ENCODE results near the gene NAT9.

Gene NAT9

GRCh38 chr17:74805591-74805991 lies 29.4 kb upstream of the NAT9 start:
- no peak for DNase-seq

GRCh38 chr17:74804683-74805082 lies 28.5 kb upstream of the NAT9 start:
- DNase-seq: no peak

DNA sequence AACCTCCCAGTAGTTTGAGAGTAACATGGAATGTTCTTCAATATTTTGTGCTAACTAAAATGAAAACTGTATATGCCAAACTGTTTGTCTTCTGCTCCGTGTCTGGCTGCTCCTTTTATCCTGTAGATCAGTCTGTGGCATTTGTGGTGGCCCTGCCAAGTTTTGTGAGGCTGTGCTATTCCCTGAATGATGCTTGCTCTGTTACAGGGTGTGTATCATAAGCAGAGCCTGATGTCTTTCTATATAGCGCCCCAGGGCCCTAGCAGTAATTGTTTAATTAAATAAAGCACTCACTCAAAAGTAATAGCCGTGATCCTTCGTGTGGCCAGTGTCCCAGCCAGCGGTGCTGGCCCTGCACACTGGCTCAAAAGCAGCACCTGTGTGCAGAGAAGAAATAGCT lies 27.8 kb upstream of the NAT9 start:
- no peak for DNase-seq

- DNase-seq: no peak
These were observed 27.3 kb upstream of the NAT9 start for GRCh38 chr17:74803388-74803930.

GRCh38 chr17:74801896-74802295 lies 25.8 kb upstream of the NAT9 start:
- DNase-seq: no peak

DNA sequence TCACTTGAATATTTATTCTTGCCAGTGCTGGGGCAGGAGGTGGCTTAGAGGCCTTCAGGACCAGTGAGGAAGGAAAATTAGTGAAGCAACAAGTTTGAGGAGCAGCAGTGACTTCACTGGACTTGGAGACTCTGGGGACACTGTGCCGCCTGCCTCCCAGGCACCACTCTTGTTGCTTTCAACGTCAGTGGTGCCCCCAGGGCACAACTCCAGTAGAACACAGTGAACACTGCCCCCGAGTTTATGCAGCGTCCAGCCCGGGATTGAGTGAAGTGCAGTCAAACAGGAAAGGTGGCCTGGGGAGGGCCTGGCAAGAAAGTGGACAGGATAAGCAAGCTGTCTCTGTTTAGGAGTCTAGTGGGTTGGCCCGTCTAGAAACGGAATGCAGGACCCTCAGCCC lies 24.4 kb upstream of the NAT9 start:
- DNase-seq: no peak

DNA sequence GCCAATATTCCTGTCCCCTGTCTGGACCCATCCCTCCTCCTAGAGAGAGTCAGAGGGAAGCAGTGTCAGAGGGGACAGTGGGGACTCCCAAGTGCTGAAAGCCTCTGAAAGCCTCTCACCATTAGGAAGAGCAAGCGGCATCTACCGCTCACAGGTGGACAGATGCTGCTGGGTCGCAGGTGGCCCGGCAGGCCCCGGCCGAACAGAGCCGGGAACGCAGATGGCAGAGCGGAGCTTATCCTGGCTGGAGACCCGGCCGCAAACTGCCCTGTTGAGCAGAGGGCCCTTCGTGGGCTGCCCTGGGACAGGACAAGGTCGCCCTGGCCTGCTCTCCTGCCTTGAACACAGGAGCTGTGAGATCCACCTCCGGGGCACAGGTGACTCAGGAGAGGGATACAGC lies 23.0 kb upstream of the NAT9 start:
- no peak for DNase-seq

GRCh38 chr17:74798239-74798707 lies 22.1 kb upstream of the NAT9 start:
- no peak for DNase-seq

DNA sequence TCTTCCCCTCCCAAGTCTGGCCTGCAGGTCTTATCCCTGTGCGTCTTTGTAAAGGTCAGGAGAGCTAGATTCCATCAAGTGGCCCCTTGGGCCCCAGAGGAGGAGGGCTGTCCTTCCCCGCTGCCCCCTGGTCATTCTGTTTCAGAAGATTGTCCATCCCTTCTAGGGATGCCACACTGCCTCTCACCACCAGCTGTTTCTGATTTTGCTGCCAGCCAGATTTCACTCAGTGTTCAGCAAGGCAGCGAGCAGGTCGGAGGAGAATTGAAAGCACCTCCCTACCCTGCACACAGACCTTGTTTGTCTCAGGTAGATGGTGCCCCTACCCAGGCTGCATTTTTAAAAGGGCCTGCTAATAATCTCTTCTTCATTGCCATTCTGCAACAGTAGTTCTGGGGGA lies 21.7 kb upstream of the NAT9 start:
- DNase-seq: no peak

DNA sequence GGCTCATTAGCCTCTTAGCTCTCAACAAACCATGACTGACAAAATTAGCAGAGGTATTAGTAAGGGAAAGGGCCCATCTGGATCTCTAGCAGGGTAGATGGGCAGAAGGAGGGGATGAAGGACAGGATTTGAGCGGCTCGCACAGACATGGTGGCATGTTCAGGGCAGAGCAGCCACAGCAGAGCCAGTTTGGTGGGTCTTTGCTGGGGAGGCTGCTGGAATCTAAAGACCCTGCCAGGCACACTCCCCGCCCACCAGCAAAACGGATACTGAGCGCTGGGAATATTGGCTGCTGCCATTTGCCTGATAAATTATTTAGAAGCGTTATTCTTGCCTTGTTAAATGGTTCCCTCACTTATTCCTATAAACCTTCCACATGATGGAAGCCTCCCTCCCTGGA lies 20.7 kb upstream of the NAT9 start:
- no peak for DNase-seq

- no peak for DNase-seq
These were observed 20.1 kb upstream of the NAT9 start for GRCh38 chr17:74796211-74796610.

DNA sequence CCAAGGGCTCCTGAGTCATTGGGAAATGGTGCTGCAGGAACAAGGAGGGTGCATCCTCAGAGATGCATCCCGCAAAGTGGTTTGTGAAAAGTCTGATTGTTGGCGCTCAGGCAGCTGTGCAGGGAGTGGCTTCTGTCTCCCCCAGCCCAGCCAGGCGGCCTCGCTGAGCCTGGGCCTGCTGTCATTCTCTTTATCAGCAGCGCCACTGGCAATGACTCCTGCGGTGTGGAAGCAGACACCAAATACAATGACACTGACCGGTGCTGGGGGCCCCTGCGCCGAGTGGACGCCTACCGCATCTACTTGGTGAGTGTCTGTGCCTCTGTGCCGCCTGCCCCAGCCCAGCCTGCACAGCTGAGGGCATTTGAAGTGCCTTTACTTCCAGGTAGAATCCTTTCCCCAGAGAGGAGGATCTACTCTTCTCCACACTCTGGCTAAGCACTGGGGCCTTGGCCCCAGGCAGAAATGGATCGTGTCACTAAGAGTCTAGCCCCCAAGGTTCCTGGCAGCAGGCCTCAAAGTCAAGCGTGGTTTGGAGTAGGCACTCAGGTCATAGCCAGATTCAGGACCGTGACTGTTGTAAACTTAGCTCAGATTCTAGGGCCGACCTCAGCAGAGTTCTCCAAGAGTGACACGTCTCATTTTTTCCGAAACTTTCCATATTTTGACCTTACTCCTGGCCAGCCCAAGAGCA lies 19.3 kb upstream of the NAT9 start:
- no peak for DNase-seq

- no peak for DNase-seq
These were observed 16.5 kb upstream of the NAT9 start for GRCh38 chr17:74792586-74793105.

DNA sequence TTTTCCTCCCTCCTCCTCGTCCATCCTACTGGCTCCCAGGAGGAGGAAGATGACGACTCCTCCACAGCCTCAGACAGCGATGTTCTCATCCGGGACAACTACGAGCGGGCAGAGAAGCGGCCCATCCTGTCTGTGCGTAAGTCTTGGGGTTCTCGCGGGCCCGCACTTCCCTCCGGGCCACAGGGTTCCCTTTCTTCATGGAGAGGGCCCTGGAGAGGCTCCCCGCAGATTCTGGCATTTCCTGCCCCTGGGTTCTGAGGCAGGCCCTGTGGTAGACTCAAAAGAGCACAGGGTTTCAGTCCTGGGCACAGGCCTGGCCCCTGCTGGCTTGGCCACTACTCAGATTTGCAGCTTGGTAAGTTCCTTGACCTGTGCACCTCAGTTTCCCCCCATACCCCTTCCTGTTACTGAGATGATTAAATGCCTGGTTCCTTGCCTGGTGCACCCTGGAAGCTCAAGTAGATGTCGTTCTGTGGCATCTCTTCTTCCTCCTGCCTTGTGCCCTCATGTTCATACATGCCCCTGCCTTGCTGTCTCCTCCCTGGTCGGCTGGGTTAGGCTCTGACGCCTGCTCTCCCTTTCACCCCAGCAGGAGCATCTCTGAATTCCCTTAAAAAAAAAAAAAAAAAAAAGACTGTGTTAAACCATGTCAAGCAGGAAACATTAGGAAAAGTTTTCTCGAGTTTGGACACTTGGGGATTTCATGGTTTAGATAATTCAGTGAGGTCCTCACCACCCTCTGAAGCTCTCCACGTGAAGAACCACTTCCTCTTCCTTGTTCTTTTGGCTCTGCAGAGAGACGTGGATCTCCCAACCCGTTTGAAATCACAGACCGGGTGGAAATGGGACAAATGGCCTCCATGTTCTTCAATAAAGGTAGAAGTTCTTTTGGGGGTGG lies 14.3 kb upstream of the NAT9 start:
- no peak for DNase-seq

- no peak for DNase-seq
These were observed 10.4 kb upstream of the NAT9 start for GRCh38 chr17:74786431-74787055.

DNA sequence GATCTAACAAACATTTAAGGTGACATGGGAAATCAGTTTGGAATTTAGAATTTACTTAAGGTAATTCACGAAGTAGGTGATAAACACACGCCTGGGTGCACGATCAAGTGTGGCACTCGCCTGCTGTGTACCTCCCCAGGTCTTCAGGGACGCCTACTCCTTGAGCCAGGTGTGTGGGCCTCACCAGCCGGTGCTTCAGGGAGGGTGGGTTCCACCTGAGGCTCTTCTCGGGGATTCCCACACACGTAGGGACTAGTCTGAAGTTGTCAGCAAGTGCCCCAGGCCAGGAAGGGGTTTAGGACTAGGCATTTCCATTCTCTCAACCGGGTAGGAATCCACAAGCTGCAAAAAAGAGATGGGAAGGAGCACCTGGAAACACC lies 9.8 kb upstream of the NAT9 start:
- DNase-seq: no peak

DNA sequence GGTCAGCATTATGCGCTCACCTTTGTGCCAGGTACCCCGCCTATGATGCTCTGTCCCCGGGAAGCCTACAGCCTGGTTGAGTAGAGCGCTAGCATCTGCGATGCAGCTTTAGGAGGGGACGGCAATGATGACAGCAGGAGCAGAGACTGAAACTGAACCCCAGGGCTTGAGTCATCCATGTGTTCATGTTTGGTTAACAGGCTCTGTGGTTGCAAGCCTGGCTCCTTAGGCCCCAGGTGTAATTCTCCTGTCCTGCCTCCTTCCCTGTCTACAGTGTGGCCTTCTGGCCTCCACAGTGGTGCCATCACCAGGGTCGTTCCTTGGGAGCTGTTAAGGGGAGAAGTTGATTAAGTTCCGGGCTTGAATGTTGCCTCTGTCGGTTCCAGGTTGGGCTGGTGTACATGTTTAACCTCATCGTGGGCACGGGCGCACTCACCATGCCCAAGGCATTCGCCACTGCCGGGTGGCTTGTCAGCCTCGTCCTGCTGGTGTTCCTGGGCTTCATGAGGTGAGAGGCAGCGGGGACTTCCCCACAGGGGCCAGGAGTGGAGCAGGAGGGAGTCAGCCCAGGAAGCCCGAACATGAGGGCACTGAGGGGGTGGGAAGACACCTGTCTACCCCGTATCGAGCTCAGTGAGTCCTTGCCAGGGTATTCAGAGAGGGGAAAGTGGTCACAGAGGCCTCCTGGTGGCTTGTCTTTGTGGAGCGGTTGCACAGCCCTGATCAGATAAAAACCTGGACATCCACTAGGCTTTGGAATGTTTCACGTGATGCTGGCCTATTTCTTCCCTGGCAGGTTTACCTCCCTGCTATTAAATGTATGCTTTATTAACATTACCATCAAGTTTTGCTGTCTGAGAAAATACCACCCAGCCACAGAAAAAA lies 9.2 kb upstream of the NAT9 start:
- DNase-seq: no peak

DNA sequence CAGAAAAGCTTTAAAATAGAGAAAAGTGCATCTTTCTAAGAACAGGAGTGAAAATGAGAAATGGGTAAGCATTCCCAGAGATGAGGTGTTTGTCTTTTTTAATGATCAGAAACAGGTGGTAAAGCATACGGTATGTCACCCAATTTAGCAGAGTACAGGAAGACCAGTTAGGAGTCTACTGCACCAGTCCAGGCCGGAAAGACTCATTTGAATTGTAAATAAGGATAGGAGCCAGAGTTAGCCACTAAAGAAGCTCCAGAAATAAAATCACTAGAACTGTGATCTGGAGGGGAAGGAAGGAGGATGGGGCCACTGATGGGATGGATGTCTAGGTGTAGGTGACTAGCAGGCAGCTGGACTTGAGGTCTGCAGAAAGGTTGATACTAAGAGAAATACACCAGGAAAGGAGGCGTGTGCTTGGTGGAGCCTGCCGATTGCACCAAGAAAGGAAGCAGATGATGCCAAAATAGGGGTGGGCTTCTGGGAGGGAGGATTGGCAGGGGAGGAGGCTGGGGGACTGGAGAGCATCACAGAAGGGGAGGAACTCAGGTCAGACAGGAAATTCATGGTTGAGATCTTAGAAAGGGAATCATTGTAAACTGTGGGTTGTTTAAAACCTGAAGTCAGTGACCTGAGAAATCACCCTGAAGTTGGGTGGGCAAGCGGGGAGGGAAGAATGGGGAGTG lies 8.1 kb upstream of the NAT9 start:
- no peak for DNase-seq

DNA sequence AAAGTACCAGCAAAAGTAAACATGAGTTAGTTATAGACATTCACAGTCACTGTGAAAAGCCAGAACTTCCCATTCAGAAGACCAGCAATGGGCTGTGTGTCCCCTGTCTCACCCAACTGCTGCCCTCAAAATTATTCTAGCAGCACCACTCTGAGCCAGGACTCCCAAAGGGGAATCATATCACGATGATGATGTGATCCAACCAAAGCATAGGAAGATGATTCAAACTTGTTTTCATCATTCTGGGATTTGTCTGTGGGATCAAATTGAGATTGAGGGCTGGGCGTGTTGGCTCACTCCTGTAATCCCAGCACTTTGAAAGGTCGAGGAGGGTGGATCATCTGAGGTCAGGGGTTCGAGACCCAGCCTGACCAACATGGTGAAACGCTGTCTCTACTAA lies 6.4 kb upstream of the NAT9 start:
- no peak for DNase-seq

DNA sequence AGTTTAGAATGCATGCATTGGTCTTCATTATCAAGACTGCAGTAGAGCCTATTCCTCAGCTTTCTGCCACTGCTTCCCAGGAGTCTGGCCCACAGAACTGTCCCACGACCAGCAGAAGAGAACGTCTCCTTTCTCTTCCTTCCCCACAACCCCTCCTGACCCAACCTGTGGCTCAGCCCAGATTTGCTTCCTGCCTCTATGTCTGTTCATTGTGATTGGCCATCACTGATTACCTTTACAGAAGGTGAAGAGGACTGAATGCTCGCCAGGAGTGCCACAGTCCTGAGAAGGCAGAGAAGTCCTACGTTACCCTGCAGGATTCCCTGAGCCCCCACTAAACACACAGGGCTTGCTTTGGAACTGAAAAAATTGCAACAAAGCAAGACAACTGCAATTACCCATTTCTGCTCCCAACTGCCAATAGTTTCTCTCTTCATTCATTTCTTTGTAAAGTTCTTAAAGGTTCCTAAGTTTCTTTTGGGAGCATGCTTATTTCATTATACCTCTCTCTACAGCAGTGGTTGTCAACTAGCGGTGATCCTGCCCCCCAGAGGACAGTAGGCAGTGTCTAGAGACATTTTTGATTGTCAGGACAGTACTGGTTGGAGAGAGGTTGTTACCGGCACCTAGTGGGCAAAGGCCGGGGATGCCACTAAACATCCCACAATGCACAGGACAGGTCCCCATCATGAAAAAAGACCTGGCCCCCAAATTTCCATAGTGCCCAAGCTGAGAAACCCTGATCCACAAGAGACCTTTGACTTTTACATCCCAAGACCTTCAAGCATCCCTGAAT lies 4.5 kb upstream of the NAT9 start:
- no peak for DNase-seq

DNA sequence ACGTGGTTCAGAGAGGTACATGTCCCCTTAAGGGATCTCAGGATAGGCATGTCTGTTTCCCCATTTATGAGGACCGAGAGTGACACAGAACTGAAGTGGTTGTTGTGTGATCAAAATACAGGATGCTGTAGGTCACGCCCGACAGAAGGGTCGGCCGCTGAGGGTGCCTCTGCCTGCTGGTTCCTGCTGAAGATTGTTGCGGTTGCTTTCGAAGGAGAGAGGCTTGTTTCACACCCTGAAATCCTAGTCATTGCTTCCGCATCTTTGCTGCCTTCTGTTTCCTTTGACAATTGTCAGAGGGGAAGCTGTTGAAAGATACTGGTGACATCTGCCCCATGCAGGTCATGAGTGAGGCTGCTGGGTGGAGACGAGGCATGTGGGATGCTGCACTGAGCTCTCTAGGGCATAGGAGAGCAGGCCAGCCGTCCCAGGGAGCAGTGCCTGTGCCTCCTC lies 3.8 kb upstream of the NAT9 start:
- DNase-seq: no peak

Data from NCI-H748 treated with DMSO at 0.1 percent for 48 hours (cell line).